ENCODE data around the gene PSME3IP1. TPM values are rescaled to one million over a fixed set of nuclear protein-coding genes. Genes with fewer than 3 reads are reported as not detected.

Gene PSME3IP1
- polyA plus RNA-seq, 1 donor (not counting 4 experiments of a cell fraction or from before 2014, with no cell fraction given), result 75.7 TPM

GRCh38 chr16:57178196-57178595, 7.6 kb downstream of the PSME3IP1 start:
- H3K9ac ChIP-seq (ENCODE audit: control insufficient read depth, extremely low read depth, insufficient read depth, low read length), result no peak overlapping the region
- TF ChIP-seq, protein P1, sequence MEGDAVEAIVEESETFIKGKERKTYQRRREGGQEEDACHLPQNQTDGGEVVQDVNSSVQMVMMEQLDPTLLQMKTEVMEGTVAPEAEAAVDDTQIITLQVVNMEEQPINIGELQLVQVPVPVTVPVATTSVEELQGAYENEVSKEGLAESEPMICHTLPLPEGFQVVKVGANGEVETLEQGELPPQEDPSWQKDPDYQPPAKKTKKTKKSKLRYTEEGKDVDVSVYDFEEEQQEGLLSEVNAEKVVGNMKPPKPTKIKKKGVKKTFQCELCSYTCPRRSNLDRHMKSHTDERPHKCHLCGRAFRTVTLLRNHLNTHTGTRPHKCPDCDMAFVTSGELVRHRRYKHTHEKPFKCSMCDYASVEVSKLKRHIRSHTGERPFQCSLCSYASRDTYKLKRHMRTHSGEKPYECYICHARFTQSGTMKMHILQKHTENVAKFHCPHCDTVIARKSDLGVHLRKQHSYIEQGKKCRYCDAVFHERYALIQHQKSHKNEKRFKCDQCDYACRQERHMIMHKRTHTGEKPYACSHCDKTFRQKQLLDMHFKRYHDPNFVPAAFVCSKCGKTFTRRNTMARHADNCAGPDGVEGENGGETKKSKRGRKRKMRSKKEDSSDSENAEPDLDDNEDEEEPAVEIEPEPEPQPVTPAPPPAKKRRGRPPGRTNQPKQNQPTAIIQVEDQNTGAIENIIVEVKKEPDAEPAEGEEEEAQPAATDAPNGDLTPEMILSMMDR (optimal IDR thresholded peaks at IDR 0.05 in 1 of 3, IDR thresholded peaks at IDR 0.05 in 1 of 3, conservative IDR thresholded peaks at IDR 0.05 in 1 of 3; ENCODE audit: extremely low read depth in 1 of 3, insufficient read depth in 2 of 3, low read length in 3 of 3), result no peak
- TF ChIP-seq EZH2 (IDR thresholded peaks at IDR 0.05; ENCODE audit: low read length), result no peak
- H3K9me1 ChIP-seq (ENCODE audit: control insufficient read depth, extremely low read depth, insufficient read depth, low read length), result no peaks in the 10 kb centered on the region
- H3K79me2 ChIP-seq (ENCODE audit: control insufficient read depth, insufficient read depth, low read length), result peaks cover 33% of the 10 kb centered on the region
- H3K27me3 ChIP-seq (ENCODE audit: control insufficient read depth, extremely low read depth, insufficient read depth, low read length), result no peaks in the 10 kb centered on the region
- H3K27ac ChIP-seq (ENCODE audit: control insufficient read depth, insufficient read depth, low read length), result no peak overlapping the region
- no peak overlapping the region for H3K4me2 ChIP-seq (ENCODE audit: control insufficient read depth, extremely low read depth, insufficient read depth, low read depth, low read length)
- H4K20me1 ChIP-seq (ENCODE audit: control insufficient read depth, extremely low read depth, insufficient read depth, low read length), result no peaks in the 10 kb centered on the region
- dilution Hi-C loops (cut with MboI; ENCODE audit: extremely low pct_ligation_motif_present, low sequenced_read_pairs), result no loop called here
- DNase-seq (ENCODE audit: low read depth, low spot score), result no peak
- no peak for FAIRE-seq
- peaks cover 5 to 7% of the 10 kb centered on the region in 2 experiments for H3K36me3 ChIP-seq (ENCODE audit: control insufficient read depth in 2 of 2, extremely low read depth in 1 of 2, insufficient read depth in 2 of 2, low read length in 2 of 2)
- H3K4me3 ChIP-seq (ENCODE audit: control insufficient read depth in 2 of 3, extremely low read depth in 1 of 3, insufficient read depth in 2 of 3, low read depth in 1 of 3, low read length in 3 of 3), result no peak overlapping the region
- H2AFZ ChIP-seq (ENCODE audit: control insufficient read depth, low read length), result no peak overlapping the region
- no peaks in the 10 kb centered on the region for H3K9me3 ChIP-seq (ENCODE audit: control insufficient read depth, low read depth, low read length)
- H3K4me1 ChIP-seq (ENCODE audit: control insufficient read depth, extremely low read depth, insufficient read depth, low read length), result no peaks in the 10 kb centered on the region

GRCh38 chr16:57175896-57176295, 9.9 kb downstream of the PSME3IP1 start:
- H3K4me2 ChIP-seq (ENCODE audit: control insufficient read depth, extremely low read depth, insufficient read depth, low read depth, low read length), result no peak overlapping the region
- DNase-seq (ENCODE audit: low read depth, low spot score), result no peak
- H2AFZ ChIP-seq (ENCODE audit: control insufficient read depth, low read length), result no peak overlapping the region
- H3K9ac ChIP-seq (ENCODE audit: control insufficient read depth, extremely low read depth, insufficient read depth, low read length), result no peak overlapping the region
- dilution Hi-C loops (cut with MboI; ENCODE audit: extremely low pct_ligation_motif_present, low sequenced_read_pairs), result no loop called here
- H3K4me1 ChIP-seq (ENCODE audit: control insufficient read depth, extremely low read depth, insufficient read depth, low read length), result no peaks in the 10 kb centered on the region
- no peaks in the 10 kb centered on the region for H4K20me1 ChIP-seq (ENCODE audit: control insufficient read depth, extremely low read depth, insufficient read depth, low read length)
- no peaks in the 10 kb centered on the region for H3K27me3 ChIP-seq (ENCODE audit: control insufficient read depth, extremely low read depth, insufficient read depth, low read length)
- H3K27ac ChIP-seq (ENCODE audit: control insufficient read depth, insufficient read depth, low read length), result no peak overlapping the region
- H3K36me3 ChIP-seq (ENCODE audit: control insufficient read depth in 2 of 2, extremely low read depth in 1 of 2, insufficient read depth in 2 of 2, low read length in 2 of 2), result peaks cover 12% of the 10 kb centered on the region in 2 experiments
- FAIRE-seq, result no peak
- H3K79me2 ChIP-seq (ENCODE audit: control insufficient read depth, insufficient read depth, low read length), result peaks cover 12% of the 10 kb centered on the region
- H3K4me3 ChIP-seq (ENCODE audit: control insufficient read depth in 2 of 3, extremely low read depth in 1 of 3, insufficient read depth in 2 of 3, low read depth in 1 of 3, low read length in 3 of 3), result no peak overlapping the region
- H3K9me3 ChIP-seq (ENCODE audit: control insufficient read depth, low read depth, low read length), result no peaks in the 10 kb centered on the region
- TF ChIP-seq, protein P1 (optimal IDR thresholded peaks at IDR 0.05 in 1 of 3, IDR thresholded peaks at IDR 0.05 in 1 of 3, conservative IDR thresholded peaks at IDR 0.05 in 1 of 3; ENCODE audit: extremely low read depth in 1 of 3, insufficient read depth in 2 of 3, low read length in 3 of 3), result no peak
- TF ChIP-seq EZH2 (IDR thresholded peaks at IDR 0.05; ENCODE audit: low read length), result no peak
- no peaks in the 10 kb centered on the region for H3K9me1 ChIP-seq (ENCODE audit: control insufficient read depth, extremely low read depth, insufficient read depth, low read length)
